Activated CD8-positive, alpha-beta memory T cell treated with anti-CD3 and anti-CD28 coated beads, Interleukin-2, amount 50 U/mL, for 48 hours (primary cell): ENCODE data around the gene PLEKHM3.

Source experiments
- DNase-seq: peaks from one replicate; pipeline ENCODE4 v3.0.0-alpha.2; 2020

PLEKHM3 gene

DNA sequence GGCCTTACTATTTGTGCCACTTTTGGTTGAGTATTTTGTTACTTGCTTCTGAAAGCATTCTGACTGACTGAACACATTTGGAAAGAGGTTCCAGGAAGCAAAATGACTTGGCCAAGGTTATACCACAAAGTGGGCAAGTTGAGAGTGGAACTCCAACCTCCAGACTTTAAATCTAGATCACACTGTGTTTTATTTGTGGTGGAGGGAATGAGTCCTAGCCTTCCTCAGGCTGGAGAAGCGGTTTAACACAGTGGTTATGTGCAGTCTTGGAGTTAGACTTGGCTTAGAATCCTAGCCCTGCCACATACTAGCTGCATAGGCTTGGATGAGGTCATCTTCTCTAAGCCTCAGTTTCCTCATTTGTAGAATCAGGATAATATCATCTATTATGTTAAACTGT is 33.4 kb downstream of the PLEKHM3 start:
- no peak for DNase-seq

DNA sequence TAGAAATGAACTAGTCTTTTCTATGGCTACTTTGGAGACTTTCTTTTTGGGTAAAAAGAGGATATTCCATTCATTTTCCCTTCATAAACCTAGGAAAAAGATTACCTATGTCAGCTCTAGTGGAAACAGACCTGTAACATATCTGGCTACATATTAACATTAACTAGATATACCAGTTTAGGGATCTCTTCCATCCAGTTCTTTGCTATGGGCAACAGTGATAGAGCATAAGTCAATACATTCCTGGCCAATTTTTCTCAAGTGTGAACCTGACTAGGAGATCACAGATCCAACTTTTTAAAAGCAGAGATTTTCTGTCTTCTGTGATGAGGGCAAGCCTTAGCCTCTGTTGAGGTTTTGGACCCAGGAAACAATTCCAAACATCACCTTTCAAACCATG is 34.5 kb downstream of the PLEKHM3 start:
- no peak for DNase-seq

GRCh38 chr2:207988975-207989374 is 36.4 kb downstream of the PLEKHM3 start:
- DNase-seq, result no peak

GRCh38 chr2:207987025-207987716 is 38.2 kb downstream of the PLEKHM3 start:
- DNase-seq, result no peak

DNA sequence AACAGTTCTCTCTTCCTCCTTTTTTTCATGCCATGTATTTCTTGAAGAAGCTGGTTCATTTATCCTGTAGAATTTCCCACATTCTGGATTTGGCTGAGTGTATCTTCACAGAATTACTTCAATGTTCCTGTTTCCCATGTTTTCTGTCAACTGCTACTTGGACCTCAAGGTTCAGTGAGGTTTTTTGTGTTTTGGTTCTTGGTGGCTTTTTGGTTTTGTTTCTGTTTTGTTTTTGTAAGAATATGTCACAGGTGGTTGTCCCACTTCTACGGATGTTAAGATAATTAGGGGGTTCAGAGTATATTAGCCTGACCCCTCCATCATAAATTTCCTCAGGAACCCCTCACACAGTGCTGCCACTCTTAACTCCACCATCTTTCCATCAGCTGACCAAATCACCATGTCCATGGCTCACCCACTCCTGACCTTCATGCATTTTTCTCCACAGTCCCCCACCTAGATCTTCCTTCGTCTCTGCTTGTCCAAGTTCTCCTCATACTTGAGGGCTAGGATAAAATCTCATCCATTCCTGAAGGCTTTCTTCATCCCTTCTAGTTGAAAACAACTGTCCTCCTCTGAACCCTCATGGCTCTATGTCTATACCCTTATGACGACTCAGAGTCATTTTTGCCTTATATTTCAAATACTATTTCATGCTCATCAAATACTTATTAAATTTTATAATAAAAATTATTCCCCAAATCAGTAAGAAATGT is 40.4 kb downstream of the PLEKHM3 start:
- DNase-seq, result no peak

DNA sequence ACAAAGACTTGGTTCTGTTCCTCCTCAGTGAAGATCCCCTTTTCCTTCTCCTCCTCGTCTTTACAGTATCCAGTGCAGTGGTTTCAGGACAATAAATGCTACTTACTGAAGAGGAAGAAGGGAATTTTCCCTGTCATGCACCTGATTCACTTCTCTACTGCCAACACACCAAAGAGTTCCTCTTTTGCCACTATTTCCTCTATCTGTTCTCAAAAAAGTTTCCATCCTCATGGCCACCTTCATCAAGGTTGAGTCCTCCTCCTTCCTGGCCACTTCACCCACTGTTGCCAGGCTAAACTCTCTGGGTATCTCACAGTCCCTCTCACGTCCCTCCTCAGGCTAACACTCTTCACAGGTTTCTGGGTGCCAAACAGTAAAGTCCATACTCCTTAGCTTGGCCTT is 41.7 kb downstream of the PLEKHM3 start:
- DNase-seq, result no peak

- no peak for DNase-seq
These were observed 47.0 kb downstream of the PLEKHM3 start for GRCh38 chr2:207978177-207978948.

- no peak for DNase-seq
These were observed 49.4 kb downstream of the PLEKHM3 start for GRCh38 chr2:207975921-207976320.

GRCh38 chr2:207974216-207974605 is 51.1 kb downstream of the PLEKHM3 start:
- DNase-seq, result no peak

GRCh38 chr2:207970826-207971180 is 54.5 kb downstream of the PLEKHM3 start:
- no peak for DNase-seq

GRCh38 chr2:207970147-207970825 is 55.0 kb downstream of the PLEKHM3 start:
- DNase-seq, result no peak

- no peak for DNase-seq
These were observed 56.1 kb downstream of the PLEKHM3 start for GRCh38 chr2:207969249-207969648.

DNA sequence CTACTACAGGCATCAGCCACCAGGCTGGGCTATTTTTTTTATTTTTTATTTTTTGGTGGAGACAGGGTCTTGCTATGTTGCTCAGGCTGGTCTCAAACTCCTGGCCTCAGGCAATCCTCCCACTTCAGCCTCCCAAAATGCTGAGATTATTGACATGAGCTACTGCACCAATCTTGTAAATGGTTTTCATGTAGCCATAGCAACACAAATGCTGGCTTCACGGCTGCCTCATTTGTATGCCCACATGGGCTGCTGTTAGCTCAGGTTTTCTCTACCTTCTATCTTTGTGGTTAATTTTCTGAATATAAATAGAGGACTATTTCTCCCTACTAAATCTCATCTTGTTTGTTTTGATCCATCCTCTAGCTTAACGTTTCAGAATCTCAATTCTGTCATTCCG is 58.2 kb downstream of the PLEKHM3 start:
- no peak for DNase-seq

DNA sequence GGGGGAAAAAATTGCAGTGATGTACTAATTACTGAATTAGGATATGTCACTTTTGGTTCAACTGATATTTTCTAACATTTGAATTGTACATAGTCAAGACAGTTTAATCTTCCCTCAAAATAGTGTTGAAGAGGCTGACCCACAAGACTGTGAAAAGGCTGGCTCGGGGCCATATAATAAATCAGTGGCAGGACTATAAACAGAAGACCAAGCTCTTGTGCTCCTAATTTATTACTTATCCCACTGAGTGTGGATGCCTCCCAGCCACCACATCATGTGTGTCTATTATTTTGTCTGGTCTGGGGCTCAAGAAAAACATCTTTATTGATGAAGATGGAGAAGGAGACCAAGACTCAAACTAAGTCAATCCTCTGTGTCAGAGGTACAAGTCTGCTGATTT is 64.4 kb downstream of the PLEKHM3 start:
- no peak for DNase-seq

DNA sequence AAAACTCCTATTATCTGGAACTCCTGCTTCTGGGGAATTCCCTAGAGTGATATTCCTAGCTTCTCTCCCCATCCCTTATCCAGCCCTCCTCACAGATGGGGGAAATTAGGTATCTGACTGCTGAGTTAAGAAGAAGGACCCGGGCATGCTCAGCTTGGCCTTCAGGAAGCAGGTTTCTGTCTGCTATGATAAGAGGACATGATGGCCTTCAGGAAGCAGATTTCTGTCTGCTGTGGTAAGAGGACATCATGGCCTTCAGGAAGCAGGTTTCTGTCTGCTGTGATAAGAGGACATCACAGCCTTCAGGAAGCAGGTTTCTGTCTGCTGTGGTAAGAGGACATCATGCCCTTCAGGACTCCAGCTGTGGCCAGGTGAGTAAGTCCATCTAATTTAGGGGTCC is 65.2 kb downstream of the PLEKHM3 start:
- DNase-seq, result no peak

DNA sequence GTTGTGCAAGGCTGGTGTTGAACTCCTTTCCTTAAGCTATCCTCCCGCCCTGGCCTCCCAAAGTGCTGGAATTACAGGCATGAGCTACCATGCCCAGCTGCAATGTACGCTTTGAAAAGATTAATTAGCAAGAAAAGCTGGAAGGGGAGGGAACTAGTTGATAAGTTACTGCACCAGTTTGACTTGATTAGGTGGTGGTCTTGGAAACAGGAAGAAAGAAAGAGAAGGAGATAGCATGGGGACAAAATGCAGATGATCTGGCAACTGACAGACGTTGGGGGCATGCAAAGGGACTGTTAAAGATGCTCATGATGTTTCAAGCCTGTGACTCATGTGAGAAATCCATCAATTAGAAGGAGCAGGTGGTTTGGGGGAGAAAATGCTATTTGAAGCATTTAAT is 68.6 kb downstream of the PLEKHM3 start:
- DNase-seq, result no peak

- no peak for DNase-seq
These were observed 69.9 kb downstream of the PLEKHM3 start for GRCh38 chr2:207955456-207955855.

- no peak for DNase-seq
These were observed 72.0 kb downstream of the PLEKHM3 start for GRCh38 chr2:207953354-207953753.

GRCh38 chr2:207952564-207953345 is 72.6 kb downstream of the PLEKHM3 start:
- DNase-seq, result no peak

DNA sequence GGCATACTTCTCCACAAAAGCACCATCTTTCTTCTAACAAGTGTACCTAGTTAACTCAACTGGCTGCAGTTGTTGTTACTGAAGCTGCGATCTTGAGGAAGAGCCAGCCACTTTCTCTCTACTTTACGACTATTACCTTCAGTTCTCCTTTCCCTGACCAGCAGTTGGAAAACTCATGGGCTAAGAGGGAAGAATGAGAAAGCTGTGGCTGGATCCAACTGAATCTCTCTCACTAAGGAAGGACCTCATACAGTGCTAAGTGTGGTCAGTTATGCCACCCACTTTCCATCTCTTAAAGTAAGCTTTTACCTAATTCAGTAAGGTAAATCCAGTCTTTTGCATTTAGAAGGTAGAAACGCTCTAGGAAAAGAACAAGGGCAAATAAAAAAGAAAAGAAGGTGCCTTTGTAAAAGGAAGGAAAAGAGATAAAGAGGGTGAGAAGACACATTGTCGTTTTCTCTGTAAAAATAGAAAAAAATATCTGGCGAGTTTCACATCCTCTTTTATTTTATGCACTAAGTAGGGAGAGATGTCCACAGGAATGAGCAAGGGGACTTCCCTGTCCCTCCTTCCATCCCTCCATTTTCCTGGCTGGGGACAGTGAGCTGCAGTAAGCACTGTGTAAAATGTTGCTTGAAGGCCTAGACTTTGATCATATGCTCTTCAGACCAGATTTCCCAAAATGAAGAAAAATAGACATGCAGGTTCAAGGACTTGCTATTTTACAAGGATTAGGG is 73.4 kb downstream of the PLEKHM3 start:
- DNase-seq, result no peak

DNA sequence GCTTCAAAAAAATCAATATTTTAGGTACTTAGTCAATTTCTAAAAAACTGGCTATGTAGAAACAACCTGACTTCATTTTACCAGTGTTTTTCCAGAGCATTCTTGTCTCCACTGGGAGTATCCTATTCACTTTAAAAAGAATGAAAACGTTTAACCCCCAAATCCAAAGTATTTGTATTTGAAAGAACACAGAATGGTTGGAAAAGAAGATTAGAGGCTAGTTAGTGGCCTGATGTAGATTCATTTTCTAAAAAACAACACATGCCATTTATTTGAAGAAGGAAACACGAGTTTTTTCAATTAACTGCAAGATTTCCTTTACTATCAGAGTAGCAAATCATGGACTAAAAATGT is 74.6 kb downstream of the PLEKHM3 start:
- no peak for DNase-seq
